ENCODE results near the gene NNMT. TPM values are rescaled to one million over a fixed set of nuclear protein-coding genes. Genes with fewer than 3 reads are reported as not detected.

NNMT gene
- total and polyA plus RNA-seq, 2 donors (not counting 3 experiments of a cell fraction or from before 2014, with no cell fraction given), result 330 to 454 TPM

- H3K27ac ChIP-seq (ENCODE audit: insufficient read depth, low read depth, low read length), result no peak overlapping the region
- FAIRE-seq, result no peak
- no peak overlapping the region for H3K4me2 ChIP-seq (ENCODE audit: insufficient read depth, low read length)
- no peak for TF ChIP-seq MAX (IDR thresholded peaks at IDR 0.05; ENCODE audit: insufficient read depth, insufficient read length)
- no peak for TF ChIP-seq POLR2AphosphoS5 (IDR thresholded peaks at IDR 0.05; ENCODE audit: insufficient read depth, low read depth, low read length)
- no peak for TF ChIP-seq EZH2 (IDR thresholded peaks at IDR 0.05; ENCODE audit: borderline replicate concordance, low read depth, low read length, severe bottlenecking)
- no peak for TF ChIP-seq GATA2 (IDR thresholded peaks at IDR 0.05; ENCODE audit: insufficient read depth, insufficient read length, low read depth, low read length)
- TF ChIP-seq MYC (IDR thresholded peaks at IDR 0.05; ENCODE audit: low read depth, low read length), result no peak
- no peak for TF ChIP-seq JUN (IDR thresholded peaks at IDR 0.05; ENCODE audit: borderline replicate concordance, insufficient read depth, insufficient read length, low read depth)
- no peak for TF ChIP-seq CTCF (IDR thresholded peaks at IDR 0.05; ENCODE audit: extremely low read depth in 1 of 2, insufficient read depth in 1 of 2, low read depth in 1 of 2, low read length in 2 of 2)
- no peak for TF ChIP-seq FOS (IDR thresholded peaks at IDR 0.05; ENCODE audit: borderline replicate concordance, insufficient read depth, low read length)
- no peak for TF ChIP-seq POLR2A (IDR thresholded peaks at IDR 0.05; ENCODE audit: low read depth, low read length)
- H3K36me3 ChIP-seq (ENCODE audit: control insufficient read depth in 2 of 2, extremely low read depth in 1 of 2, insufficient read depth in 2 of 2, low read length in 2 of 2), result peaks cover 0 to 12% of the 10 kb centered on the region in 2 experiments
- POLR2A ChIA-PET, result no interaction called here
- H3K9me3 ChIP-seq (replicated peaks; ENCODE audit: control insufficient read depth, insufficient read depth, low read length), result no peaks in the 10 kb centered on the region
- H3K9me1 ChIP-seq (replicated peaks; ENCODE audit: control insufficient read depth, extremely low read depth, insufficient read depth, low read length), result no peaks in the 10 kb centered on the region
- H3K9ac ChIP-seq (replicated peaks; ENCODE audit: extremely low read depth, insufficient read depth, low read length), result no peak overlapping the region
- dilution Hi-C loops (cut with MboI; ENCODE audit: extremely low pct_ligation_motif_present, low sequenced_read_pairs), result loop anchor here (25.0 kb wide), 1 partner anchor 213 kb away; no protein-coding TSS in a partner anchor
- no TSS peak for BruUV-seq (replicated peaks)
- no peaks in the 10 kb centered on the region for H3K79me2 ChIP-seq (ENCODE audit: control insufficient read depth, insufficient read depth, low read length)
- no peaks in the 10 kb centered on the region for H3K27me3 ChIP-seq (ENCODE audit: control insufficient read depth in 2 of 2, insufficient read depth in 2 of 2, low read length in 2 of 2)
- H4K20me1 ChIP-seq (replicated peaks; ENCODE audit: control insufficient read depth, extremely low read depth, insufficient read depth, low read length), result no peaks in the 10 kb centered on the region
- H2AFZ ChIP-seq (ENCODE audit: low read depth, low read length), result no peak overlapping the region
- no peak for DNase-seq (ENCODE audit: low read depth, low spot score)
- CTCF ChIA-PET, result interaction anchor here (0.6 to 7.6 kb wide), 6 partner anchors 11 to 222 kb away, joined by 3 to 51 read pairs (median 3); no protein-coding TSS in a partner anchor
- intact Hi-C loops (cut with micrococcal nuclease), result no loop called here
- H3K4me1 ChIP-seq (ENCODE audit: control insufficient read depth, extremely low read depth, insufficient read depth, low read length), result no peaks in the 10 kb centered on the region
- H3K4me3 ChIP-seq (replicated peaks in 1 of 3; ENCODE audit: insufficient read depth in 1 of 3, low read depth in 1 of 3, low read length in 3 of 3), result no peak overlapping the region
These were observed 46.0 kb upstream of the NNMT start for GRCh38 chr11:114250180-114250579.

All from endothelial cell of umbilical vein (primary cell).